HepG2 (cell line): ENCODE results near the gene OBP2A. TPM values are rescaled to one million over a fixed set of nuclear protein-coding genes. Genes with fewer than 3 reads are reported as not detected.

ENCODE experiments used
- BATF2 ChIP-seq: sonication (generic); formaldehyde crosslinking; IDR thresholded peaks from 2 replicates; pipeline ENCODE4 v1.8.0; 2022; ENCODE audit warnings: mild to moderate bottlenecking, missing genetic modification reagents, moderate library complexity
- CAMTA2 ChIP-seq: sonication (generic); formaldehyde crosslinking; IDR thresholded peaks from 2 replicates; pipeline ENCODE4 v1.4.0; 2020; ENCODE audit warnings: mild to moderate bottlenecking, missing genetic modification reagents, borderline replicate concordance
- CBX2 ChIP-seq, 2 experiments: fragments of 200-600 bp in 1 of 2; sonication (generic); formaldehyde crosslinking in 1 of 2; IDR thresholded peaks; 2 replicates each; pipeline versions ENCODE4 v1.7.0 to v1.8.1; 2018 to 2022; ENCODE audit warnings: low read depth in 2 of 2, low read length in 1 of 2, mild to moderate bottlenecking in 1 of 2, missing genetic modification reagents in 1 of 2
- FOXK2 ChIP-seq: fragments of 450-650 bp; IDR thresholded peaks from 2 replicates; pipeline ENCODE4 v1.6.1; 2016
- HMGXB3 ChIP-seq: sonication (generic); formaldehyde crosslinking; IDR thresholded peaks from 2 replicates; pipeline ENCODE4 v1.4.0; 2020; ENCODE audit warnings: missing genetic modification reagents, borderline replicate concordance
- LBX2 ChIP-seq: sonication (generic); formaldehyde crosslinking; IDR thresholded peaks from 2 replicates; pipeline ENCODE4 v1.5.0; 2020; ENCODE audit warnings: missing genetic modification reagents, mild to moderate bottlenecking, borderline replicate concordance
- NFE2 ChIP-seq: sonication (generic); formaldehyde crosslinking; IDR thresholded peaks from 2 replicates; pipeline ENCODE4 v1.4.0; 2020; ENCODE audit warnings: missing genetic modification reagents
- PHF20 ChIP-seq: sonication (generic); formaldehyde crosslinking; IDR thresholded peaks from 2 replicates; pipeline ENCODE4 v1.5.0; 2020; ENCODE audit warnings: mild to moderate bottlenecking, missing genetic modification reagents
- PLSCR1 ChIP-seq: sonication (generic); formaldehyde crosslinking; IDR thresholded peaks from 2 replicates; pipeline ENCODE4 v1.5.0; 2020; ENCODE audit warnings: missing genetic modification reagents, mild to moderate bottlenecking, borderline replicate concordance
- PPARG ChIP-seq: conservative IDR thresholded peaks from 2 replicates; pipeline ENCODE4 v1.6.1; 2016; ENCODE audit warnings: missing biosample characterization, missing genetic modification reagents
- RXRA ChIP-seq: sonication (generic); formaldehyde crosslinking; IDR thresholded peaks from 2 replicates; pipeline ENCODE4 v1.5.1; 2020; ENCODE audit warnings: missing genetic modification reagents
- ZGPAT ChIP-seq: IDR thresholded peaks from 2 replicates; pipeline ENCODE4 v1.6.1; 2016; ENCODE audit warnings: mild to moderate bottlenecking
- ZNF207 ChIP-seq: fragments of 450-650 bp; IDR thresholded peaks from 2 replicates; pipeline ENCODE4 v1.6.1; 2016; ENCODE audit warnings: antibody characterized with exemption, borderline replicate concordance
- ZNF224 ChIP-seq: sonication (generic); formaldehyde crosslinking; IDR thresholded peaks from 2 replicates; pipeline ENCODE4 v1.5.0; 2020; ENCODE audit warnings: mild to moderate bottlenecking, missing genetic modification reagents
- ZNF503 ChIP-seq: sonication (generic); formaldehyde crosslinking; IDR thresholded peaks from 2 replicates; pipeline ENCODE4 v1.4.0; 2020; ENCODE audit warnings: missing genetic modification reagents
- ZNF644 ChIP-seq: IDR thresholded peaks from 2 replicates; pipeline ENCODE4 v1.6.1; 2016; ENCODE audit warnings: low read depth
- ZNF720 ChIP-seq: sonication (generic); formaldehyde crosslinking; IDR thresholded peaks from 2 replicates; pipeline ENCODE4 v1.4.0; 2020; ENCODE audit warnings: missing genetic modification reagents
- ZNF83 ChIP-seq: sonication (generic); formaldehyde crosslinking; IDR thresholded peaks from 2 replicates; pipeline ENCODE4 v1.4.0; 2020; ENCODE audit warnings: missing genetic modification reagents, mild to moderate bottlenecking, borderline replicate concordance
- ZNF883 ChIP-seq: sonication (generic); formaldehyde crosslinking; IDR thresholded peaks from 2 replicates; pipeline ENCODE4 v1.5.1; 2020; ENCODE audit warnings: mild to moderate bottlenecking, missing genetic modification reagents; ENCODE audit errors: not compliant biosample characterization
- polyA plus RNA-seq, 8 experiments: library from polyadenylated mRNA; depleted of rRNA in 3 of 8; stranded (reverse) in 7 of 8; unstranded in 1 of 8; fragments of >200 nt; fragmentation: Illumina TruSeq in 4 of 8; extraction: Trizol in 4 of 8; gene quantifications; 2 replicates each; pipeline versions ENCODE4 v1.2.1 to v1.2.3, GENCODE V29; 2011 to 2016; ENCODE audit warnings: low read depth in 4 of 8, missing spikeins in 1 of 8, mixed read lengths in 1 of 8; ENCODE audit not compliant: insufficient read depth in 1 of 8
- total RNA-seq, 5 experiments: library from RNA; depleted of rRNA; stranded (reverse); fragments of >200 nt; fragmentation: Illumina TruSeq; extraction: Trizol; gene quantifications; 2 replicates each; pipeline ENCODE4 v1.2.3, GENCODE V29; 2016; ENCODE audit warnings: low read depth in 1 of 5

The OBP2A gene
- total and polyA plus RNA-seq, 2 of the 13 experiments (the other 11 are each of a cell fraction or from before 2014, with no cell fraction given) = 0.32 TPM; not detected in 1

GRCh38 chr9:135499326-135500070 lies 46.4 kb upstream of the OBP2A start (continued):
- TF ChIP-seq ZGPAT (CRISPR knock-in tag) (no peak), CAMTA2 (CRISPR knock-in tag) (no peak), RXRA (CRISPR knock-in tag) (no peak), CBX2 (IDR thresholded peaks at IDR 0.05; ENCODE audit: low read depth, low read length) (no peak), CBX2 (CRISPR knock-in tag; IDR thresholded peaks at IDR 0.05; ENCODE audit: low read depth) (no peak), ZNF883 (no peak), ZNF503 (CRISPR knock-in tag) (no peak), PPARG (CRISPR knock-in tag) (no peak), ZNF644 (CRISPR knock-in tag) (no peak), ZNF83 (CRISPR knock-in tag) (no peak), ZNF224 (CRISPR knock-in tag) (no peak), PLSCR1 (CRISPR knock-in tag) (no peak), ZNF207 (no peak; the same call in 1 of the 2 replicates), BATF2 (CRISPR knock-in tag) (no peak), NFE2 (CRISPR knock-in tag) (no peak), HMGXB3 (CRISPR knock-in tag) (0 out of 2 replicates have a peak, but pooled peaks have one; percentile 46), PHF20 (CRISPR knock-in tag) (no peak; the same call in 1 of the 2 replicates), FOXK2 (no peak), ZNF720 (no peak), LBX2 (CRISPR knock-in tag) (no peak)
